ENCODE results near the gene LAMB3. TPM values are rescaled to one million over a fixed set of nuclear protein-coding genes. Genes with fewer than 3 reads are reported as not detected.

LAMB3 gene
- total RNA-seq, 1 donor from 2014 or later, result not detected

DNA sequence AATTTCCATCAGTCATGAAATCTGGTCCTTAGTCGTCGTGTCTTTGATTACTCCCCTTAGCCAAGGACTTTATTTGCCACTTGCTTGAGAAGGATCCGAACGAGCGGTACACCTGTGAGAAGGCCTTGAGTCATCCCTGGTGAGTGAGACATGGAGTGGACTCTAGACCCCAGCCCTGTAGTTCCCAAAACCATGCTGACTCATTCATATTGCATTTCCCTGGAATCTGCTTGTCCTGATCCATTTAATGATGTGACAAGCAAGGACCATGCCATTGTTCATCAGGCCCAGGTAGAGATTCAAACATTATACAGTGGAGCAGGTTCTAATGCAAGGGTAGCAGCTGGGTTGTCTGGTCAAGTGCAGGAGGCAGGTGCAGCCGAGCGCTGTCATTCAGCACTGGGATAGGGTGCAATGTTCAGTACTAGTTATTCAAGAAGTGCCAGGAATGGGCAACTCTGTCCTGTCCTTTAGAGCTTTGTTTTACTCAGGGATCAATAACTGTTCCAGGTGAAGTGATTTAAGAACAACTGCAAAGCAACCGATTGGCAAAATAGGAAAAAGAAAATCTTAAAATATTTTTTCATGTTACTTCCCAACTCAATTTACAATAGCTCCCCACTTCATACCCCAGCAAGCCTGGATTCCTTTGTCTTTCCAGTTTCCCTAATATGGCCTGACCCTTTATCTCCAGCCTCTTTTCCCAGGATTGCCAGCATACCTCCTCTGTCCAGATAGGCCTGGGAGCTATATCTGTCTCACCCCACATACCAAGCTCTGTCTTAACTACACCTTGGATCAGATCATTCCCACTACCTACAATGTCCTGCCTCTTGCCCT lies 42.2 kb downstream of the LAMB3 start:
- no peak overlapping the region for H3K27ac Mint-ChIP-seq (ENCODE audit: unreplicated experiment)
- TF ChIP-seq, protein P1, sequence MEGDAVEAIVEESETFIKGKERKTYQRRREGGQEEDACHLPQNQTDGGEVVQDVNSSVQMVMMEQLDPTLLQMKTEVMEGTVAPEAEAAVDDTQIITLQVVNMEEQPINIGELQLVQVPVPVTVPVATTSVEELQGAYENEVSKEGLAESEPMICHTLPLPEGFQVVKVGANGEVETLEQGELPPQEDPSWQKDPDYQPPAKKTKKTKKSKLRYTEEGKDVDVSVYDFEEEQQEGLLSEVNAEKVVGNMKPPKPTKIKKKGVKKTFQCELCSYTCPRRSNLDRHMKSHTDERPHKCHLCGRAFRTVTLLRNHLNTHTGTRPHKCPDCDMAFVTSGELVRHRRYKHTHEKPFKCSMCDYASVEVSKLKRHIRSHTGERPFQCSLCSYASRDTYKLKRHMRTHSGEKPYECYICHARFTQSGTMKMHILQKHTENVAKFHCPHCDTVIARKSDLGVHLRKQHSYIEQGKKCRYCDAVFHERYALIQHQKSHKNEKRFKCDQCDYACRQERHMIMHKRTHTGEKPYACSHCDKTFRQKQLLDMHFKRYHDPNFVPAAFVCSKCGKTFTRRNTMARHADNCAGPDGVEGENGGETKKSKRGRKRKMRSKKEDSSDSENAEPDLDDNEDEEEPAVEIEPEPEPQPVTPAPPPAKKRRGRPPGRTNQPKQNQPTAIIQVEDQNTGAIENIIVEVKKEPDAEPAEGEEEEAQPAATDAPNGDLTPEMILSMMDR (conservative IDR thresholded peaks at IDR 0.05), result no peak
- H3K36me3 Mint-ChIP-seq (ENCODE audit: low read depth), result no peaks in the 10 kb centered on the region
- no peaks in the 10 kb centered on the region for H3K27me3 Mint-ChIP-seq (ENCODE audit: low read depth)
- no peak overlapping the region for H3K4me3 Mint-ChIP-seq
- no peaks in the 10 kb centered on the region for H3K9me3 Mint-ChIP-seq
- H3K4me1 Mint-ChIP-seq, result no peaks in the 10 kb centered on the region
- DNase-seq (ENCODE audit: low read depth, low spot score), result no peak

DNA sequence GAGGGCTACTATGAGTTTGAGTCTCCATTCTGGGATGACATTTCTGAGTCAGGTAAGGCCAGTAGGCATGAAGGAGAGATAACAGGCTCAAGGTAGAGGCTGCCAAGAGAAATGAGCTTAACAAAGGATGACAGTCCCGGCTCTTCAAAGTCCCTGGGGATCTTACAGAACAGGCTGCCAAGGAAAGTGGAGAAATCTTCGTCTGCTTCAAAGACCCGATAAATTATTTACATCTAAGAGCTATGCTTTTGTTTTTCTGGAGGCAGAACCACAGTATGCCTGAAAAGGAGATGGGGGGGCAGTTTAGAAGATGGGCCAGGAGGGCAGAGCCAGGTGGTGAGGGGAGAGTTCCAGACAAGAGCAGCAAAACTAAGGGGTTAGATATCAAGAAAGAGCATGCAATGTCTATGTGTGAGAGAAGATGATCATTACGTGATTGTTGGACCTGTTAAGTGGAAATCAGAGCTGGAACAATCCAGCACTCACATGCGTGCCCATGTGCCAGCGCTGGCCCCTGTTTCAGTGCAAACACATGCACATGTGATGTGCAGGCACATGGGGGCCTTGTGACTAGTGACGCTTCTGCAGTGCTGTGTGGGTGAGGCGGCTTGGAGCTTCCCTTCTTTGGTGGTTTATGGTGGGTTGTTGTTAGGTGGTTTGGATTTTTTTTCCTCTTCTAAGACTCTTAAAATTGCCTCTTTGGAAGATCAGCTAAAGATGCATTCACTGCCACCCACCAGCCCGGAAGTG lies 43.0 kb downstream of the LAMB3 start:
- TF ChIP-seq, protein P1 (conservative IDR thresholded peaks at IDR 0.05), result no peak
- no peaks in the 10 kb centered on the region for H3K9me3 Mint-ChIP-seq
- no peak for DNase-seq (ENCODE audit: low read depth, low spot score)
- H3K36me3 Mint-ChIP-seq (ENCODE audit: low read depth), result no peaks in the 10 kb centered on the region
- H3K27ac Mint-ChIP-seq (ENCODE audit: unreplicated experiment), result no peak overlapping the region
- no peaks in the 10 kb centered on the region for H3K4me1 Mint-ChIP-seq
- no peaks in the 10 kb centered on the region for H3K27me3 Mint-ChIP-seq (ENCODE audit: low read depth)
- no peak overlapping the region for H3K4me3 Mint-ChIP-seq

DNA sequence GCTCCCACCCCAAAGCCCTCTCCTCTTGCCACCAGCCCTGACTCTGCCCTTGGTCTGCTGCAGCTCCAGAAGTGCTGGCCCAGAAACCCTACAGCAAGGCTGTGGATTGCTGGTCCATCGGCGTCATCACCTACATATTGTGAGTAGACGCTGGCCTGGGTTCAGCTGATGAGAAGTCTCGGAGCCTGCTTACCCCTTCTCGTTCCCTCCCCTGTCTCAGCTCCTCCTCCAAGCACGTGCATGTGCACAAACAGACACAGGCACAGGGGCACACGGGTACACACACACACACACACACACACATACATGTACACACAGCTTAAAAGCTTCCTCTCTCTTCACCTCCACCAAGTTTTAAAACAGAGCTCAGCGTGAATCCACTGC lies 44.4 kb downstream of the LAMB3 start:
- Mint-ChIP-seq H3K27me3 (ENCODE audit: low read depth) (no peaks in the 10 kb centered on the region), H3K4me3 (no peak overlapping the region), H3K9me3 (no peaks in the 10 kb centered on the region), H3K36me3 (ENCODE audit: low read depth) (no peaks in the 10 kb centered on the region), H3K4me1 (no peaks in the 10 kb centered on the region), H3K27ac (ENCODE audit: unreplicated experiment) (no peak overlapping the region)
- no peak for DNase-seq (ENCODE audit: low read depth, low spot score)
- TF ChIP-seq, protein P1 (conservative IDR thresholded peaks at IDR 0.05), result no peak

DNA sequence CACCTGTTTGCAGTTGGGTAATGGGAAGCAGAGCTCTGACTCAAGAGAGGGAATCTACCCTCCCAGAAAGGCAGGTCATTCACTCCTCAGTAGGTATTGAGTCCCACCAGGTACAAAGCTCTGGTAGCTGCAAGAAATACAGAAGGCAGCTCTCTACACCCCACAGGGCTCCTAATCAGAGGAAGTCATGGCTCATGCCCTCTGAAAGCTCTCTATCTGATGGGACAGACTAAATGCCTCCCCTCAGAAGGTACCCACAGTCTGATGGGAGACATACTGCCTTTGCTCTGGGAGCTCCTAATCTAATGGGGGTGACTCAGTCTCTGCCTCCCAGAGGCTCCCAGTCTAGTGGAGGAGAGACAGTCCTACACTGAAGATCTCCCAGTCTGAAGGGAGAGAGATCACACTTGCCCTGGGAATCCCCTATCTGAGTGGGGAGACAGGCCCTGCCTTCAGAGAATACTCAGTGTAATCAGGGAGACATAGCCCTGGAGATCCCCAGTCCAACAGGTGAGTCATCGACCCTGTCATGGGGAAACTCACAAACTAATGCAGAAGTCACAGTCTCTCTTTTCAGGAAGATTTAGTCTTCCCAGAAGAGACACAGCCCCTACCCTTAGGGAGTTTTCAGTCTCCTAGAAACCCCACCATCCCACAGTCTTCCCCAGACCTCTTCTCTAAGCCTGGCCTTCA lies 45.0 kb downstream of the LAMB3 start:
- Mint-ChIP-seq H3K27ac (ENCODE audit: unreplicated experiment) (no peak overlapping the region), H3K36me3 (ENCODE audit: low read depth) (no peaks in the 10 kb centered on the region), H3K9me3 (no peaks in the 10 kb centered on the region), H3K27me3 (ENCODE audit: low read depth) (no peaks in the 10 kb centered on the region), H3K4me1 (no peaks in the 10 kb centered on the region), H3K4me3 (no peak overlapping the region)
- TF ChIP-seq, protein P1 (conservative IDR thresholded peaks at IDR 0.05), result no peak
- no peak for DNase-seq (ENCODE audit: low read depth, low spot score)

DNA sequence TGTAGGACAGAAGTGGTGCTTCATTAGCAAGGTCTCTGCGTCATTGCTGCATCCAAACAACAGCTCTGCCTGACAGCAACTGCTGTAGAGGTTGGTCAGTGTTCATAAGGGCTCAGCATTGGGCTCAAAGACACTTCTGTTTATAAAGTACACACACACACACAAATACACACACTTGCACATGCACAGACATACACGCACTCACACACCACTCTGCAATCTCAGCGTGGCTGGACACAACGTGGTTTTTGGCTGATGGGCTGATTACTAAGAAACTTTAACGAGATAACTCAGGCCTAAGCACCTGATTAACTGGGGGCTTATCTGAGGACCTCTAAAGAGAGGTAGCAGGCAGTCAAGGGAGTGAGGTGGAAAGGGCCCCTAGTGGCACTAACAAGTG lies 48.3 kb downstream of the LAMB3 start:
- no peaks in the 10 kb centered on the region for H3K9me3 Mint-ChIP-seq

More for the DNA sequence above, 48.3 kb downstream of the LAMB3 start:
- Mint-ChIP-seq H3K36me3 (ENCODE audit: low read depth) (no peaks in the 10 kb centered on the region), H3K4me3 (no peak overlapping the region), H3K27ac (ENCODE audit: unreplicated experiment) (no peak overlapping the region), H3K27me3 (ENCODE audit: low read depth) (peaks cover 20% of the 10 kb centered on the region), H3K4me1 (no peaks in the 10 kb centered on the region)
- DNase-seq (ENCODE audit: low read depth, low spot score), result no peak
- TF ChIP-seq, protein P1 (conservative IDR thresholded peaks at IDR 0.05), result no peak

Measured in neural crest cell (in vitro differentiated cells).